HUES64 (cell line): ENCODE data around the gene S100Z.
"Not testable (repeated sequence)": the region's sequence is repeated elsewhere in the genome, so short reads cannot be mapped to it uniquely, and the experiment has no call there.

ENCODE experiments used
- H3K27ac ChIP-seq: 2 replicates; pipeline ENCODE4 v1.7.0; 2013; ENCODE audit warnings: low read depth, low read length, inconsistent platforms
- H3K27me3 ChIP-seq: 2 replicates; pipeline ENCODE4 v1.6.1; 2013; ENCODE audit warnings: mild to moderate bottlenecking, low read length; ENCODE audit not compliant: insufficient read depth
- H3K36me3 ChIP-seq: 2 replicates; pipeline ENCODE4 v1.6.1; 2013; ENCODE audit warnings: mild to moderate bottlenecking, low read length; ENCODE audit not compliant: insufficient read depth
- H3K4me1 ChIP-seq: 2 replicates; pipeline ENCODE4 v1.6.1; 2013; ENCODE audit warnings: mild to moderate bottlenecking, low read length, moderate library complexity; ENCODE audit not compliant: insufficient read depth
- H3K4me3 ChIP-seq: 2 replicates; pipeline ENCODE4 v1.5.1; 2013; ENCODE audit warnings: mild to moderate bottlenecking, low read length, moderate library complexity
- H3K9ac ChIP-seq: 2 replicates; pipeline ENCODE4 v1.6.1; 2013; ENCODE audit warnings: mild to moderate bottlenecking, low read depth, low read length
- H3K9me3 ChIP-seq: 2 replicates; pipeline ENCODE4 v1.6.1; 2013; ENCODE audit warnings: low read depth, low read length; ENCODE audit not compliant: insufficient read depth
- WGBS: fragments of 150-250, 120-280 bp; methylation state at CpG from one replicate; pipeline ENCODE4 v1.1.7; 2013; ENCODE audit warnings: missing lambda C conversion rate; 5-methylcytosine and 5-hydroxymethylcytosine counted together

Gene S100Z

GRCh38 chr5:76855501-76855900, 5.7 kb downstream of the S100Z start:
- H3K9me3 ChIP-seq: peaks cover 11% of the 10 kb centered on the region
- not testable (repeated sequence) for H3K9ac ChIP-seq, H3K4me3 ChIP-seq, H3K36me3 ChIP-seq, H3K4me1 ChIP-seq, H3K27me3 ChIP-seq, H3K27ac ChIP-seq

GRCh38 chr5:76855961-76856360, 6.1 kb downstream of the S100Z start:
- Histone ChIP-seq H3K9ac (no peak overlapping the region), H3K27me3 (no peaks in the 10 kb centered on the region), H3K4me3 (no peak overlapping the region), H3K4me1 (no peaks in the 10 kb centered on the region), H3K36me3 (no peaks in the 10 kb centered on the region), H3K9me3 (peaks cover 11% of the 10 kb centered on the region), H3K27ac (no peak overlapping the region)
- WGBS: 92% methylated on average over 3 of the region's 3 CpGs

- not testable (repeated sequence) for H3K4me1 ChIP-seq, H3K27ac ChIP-seq, H3K36me3 ChIP-seq, H3K4me3 ChIP-seq, H3K9ac ChIP-seq, H3K27me3 ChIP-seq
- H3K9me3 ChIP-seq: peaks cover 11% of the 10 kb centered on the region
- 98% methylated on average over 4 of the region's 4 CpGs for WGBS
Observed at GRCh38 chr5:76856800-76857199, 7.0 kb downstream of the S100Z start.

GRCh38 chr5:76859591-76860247, 9.9 kb downstream of the S100Z start:
- H3K27ac ChIP-seq: no peak overlapping the region
- H3K4me3 ChIP-seq: no peak overlapping the region
- H3K36me3 ChIP-seq: no peaks in the 10 kb centered on the region
- no peaks in the 10 kb centered on the region for H3K27me3 ChIP-seq
- 98% methylated on average over 10 of the region's 10 CpGs for WGBS
- no peak overlapping the region for H3K9ac ChIP-seq
- peaks cover 3% of the 10 kb centered on the region for H3K9me3 ChIP-seq
- 0 out of 2 replicates have a peak, but pooled peaks cover 4% of the 10 kb centered on the region for H3K4me1 ChIP-seq

- H3K9me3 ChIP-seq: no peaks in the 10 kb centered on the region
- H3K9ac ChIP-seq: no peak overlapping the region
- H3K4me3 ChIP-seq: no peak overlapping the region
- 0 out of 2 replicates have a peak, but pooled peaks cover 4% of the 10 kb centered on the region for H3K4me1 ChIP-seq
- no peak overlapping the region for H3K27ac ChIP-seq
- no peaks in the 10 kb centered on the region for H3K36me3 ChIP-seq
- 94% methylated on average over 5 of the region's 5 CpGs for WGBS
- no peaks in the 10 kb centered on the region for H3K27me3 ChIP-seq
Observed at GRCh38 chr5:76861612-76862011, 11.8 kb downstream of the S100Z start.

GRCh38 chr5:76863001-76863400, 13.2 kb downstream of the S100Z start:
- H3K36me3 ChIP-seq: no peaks in the 10 kb centered on the region
- 0 out of 2 replicates have a peak, but pooled peaks cover 4% of the 10 kb centered on the region for H3K4me1 ChIP-seq
- no peaks in the 10 kb centered on the region for H3K27me3 ChIP-seq
- no peak overlapping the region for H3K27ac ChIP-seq
- no peak overlapping the region for H3K4me3 ChIP-seq
- H3K9me3 ChIP-seq: no peaks in the 10 kb centered on the region
- no peak overlapping the region for H3K9ac ChIP-seq
- 92% methylated on average over 1 of the region's 1 CpG for WGBS

GRCh38 chr5:76866503-76866902, 16.7 kb downstream of the S100Z start:
- Histone ChIP-seq H3K4me1 (peaks cover 13% of the 10 kb centered on the region), H3K27me3 (no peaks in the 10 kb centered on the region), H3K4me3 (no peak overlapping the region), H3K9me3 (no peaks in the 10 kb centered on the region), H3K27ac (no peak overlapping the region), H3K36me3 (no peaks in the 10 kb centered on the region), H3K9ac (no peak overlapping the region)
- 100% methylated on average over 2 of the region's 2 CpGs for WGBS

GRCh38 chr5:76867038-76867437, 17.2 kb downstream of the S100Z start:
- H3K4me1 ChIP-seq: peaks cover 8% of the 10 kb centered on the region
- no peaks in the 10 kb centered on the region for H3K36me3 ChIP-seq
- no peaks in the 10 kb centered on the region for H3K27me3 ChIP-seq
- H3K4me3 ChIP-seq: no peak overlapping the region
- no peak overlapping the region for H3K9ac ChIP-seq
- no peak overlapping the region for H3K27ac ChIP-seq
- 97% methylated on average over 4 of the region's 4 CpGs for WGBS
- no peaks in the 10 kb centered on the region for H3K9me3 ChIP-seq

- no peaks in the 10 kb centered on the region for H3K9me3 ChIP-seq
- no peaks in the 10 kb centered on the region for H3K36me3 ChIP-seq
- peaks cover 8% of the 10 kb centered on the region for H3K4me1 ChIP-seq
- H3K27ac ChIP-seq: no peak overlapping the region
- WGBS: 84% methylated on average over 7 of the region's 8 CpGs
- H3K27me3 ChIP-seq: no peaks in the 10 kb centered on the region
- H3K4me3 ChIP-seq: no peak overlapping the region
- no peak overlapping the region for H3K9ac ChIP-seq
Observed at GRCh38 chr5:76867827-76868693, 18.2 kb downstream of the S100Z start.

GRCh38 chr5:76870046-76870445, 20.2 kb downstream of the S100Z start:
- 79% methylated on average over 6 of the region's 6 CpGs for WGBS
- Histone ChIP-seq H3K9ac (no peak overlapping the region), H3K27me3 (no peaks in the 10 kb centered on the region), H3K27ac (no peak overlapping the region), H3K36me3 (no peaks in the 10 kb centered on the region), H3K4me1 (peaks cover 20% of the 10 kb centered on the region), H3K9me3 (no peaks in the 10 kb centered on the region), H3K4me3 (no peak overlapping the region)

- peaks cover 30% of the 10 kb centered on the region for H3K4me1 ChIP-seq
- H3K27me3 ChIP-seq: no peaks in the 10 kb centered on the region
- H3K4me3 ChIP-seq: no peak overlapping the region; the same call in 1 of the 2 replicates
- peak overlapping the region; percentile 22 for H3K27ac ChIP-seq
- H3K9me3 ChIP-seq: no peaks in the 10 kb centered on the region
- no peaks in the 10 kb centered on the region for H3K36me3 ChIP-seq
- H3K9ac ChIP-seq: no peak overlapping the region; the same call in 1 of the 2 replicates
- 57% methylated on average over 3 of the region's 3 CpGs for WGBS
Observed at GRCh38 chr5:76874088-76874581, 24.3 kb downstream of the S100Z start.
